AG09319 (cell line): ENCODE results near the gene ZNF474.

Source experiments
- DNase-seq: peaks from one replicate; pipeline ENCODE4 v3.0.0-alpha.2; 2010; ENCODE audit warnings: low read depth; ENCODE audit errors: extremely low read depth
- CTCF ChIP-seq: IDR thresholded peaks from 2 replicates; pipeline ENCODE4 v1.5.1; 2011; ENCODE audit warnings: low read depth, mild to moderate bottlenecking, inconsistent platforms, low read length, moderate library complexity

Gene ZNF474

GRCh38 chr5:122105909-122106308 lies 23.4 kb upstream of the ZNF474 start:
- no peak for DNase-seq
- TF ChIP-seq CTCF = no peak

- no peak for DNase-seq
- no peak for TF ChIP-seq CTCF
Observed at GRCh38 chr5:122107016-122107415, 22.3 kb upstream of the ZNF474 start.

DNA sequence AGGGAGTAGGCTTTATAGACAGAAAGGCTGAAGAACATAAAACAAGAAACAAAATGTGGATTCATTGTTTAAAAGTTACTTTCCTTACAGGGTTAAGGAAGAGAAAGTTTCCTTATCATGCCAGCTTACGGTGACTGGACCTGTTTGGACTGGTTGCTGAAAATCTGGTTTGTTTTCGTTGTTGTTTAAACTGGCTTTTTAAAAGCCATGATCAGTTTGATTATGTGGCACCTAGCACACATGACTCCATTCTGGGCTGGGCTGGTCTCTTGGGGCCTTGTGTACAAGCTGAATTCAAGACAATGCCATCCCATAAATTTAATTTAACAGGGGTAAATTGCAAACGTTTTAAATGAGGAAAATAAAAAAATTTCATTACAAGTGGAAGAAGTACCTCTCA lies 18.4 kb upstream of the ZNF474 start:
- no peak for TF ChIP-seq CTCF
- no peak for DNase-seq

DNA sequence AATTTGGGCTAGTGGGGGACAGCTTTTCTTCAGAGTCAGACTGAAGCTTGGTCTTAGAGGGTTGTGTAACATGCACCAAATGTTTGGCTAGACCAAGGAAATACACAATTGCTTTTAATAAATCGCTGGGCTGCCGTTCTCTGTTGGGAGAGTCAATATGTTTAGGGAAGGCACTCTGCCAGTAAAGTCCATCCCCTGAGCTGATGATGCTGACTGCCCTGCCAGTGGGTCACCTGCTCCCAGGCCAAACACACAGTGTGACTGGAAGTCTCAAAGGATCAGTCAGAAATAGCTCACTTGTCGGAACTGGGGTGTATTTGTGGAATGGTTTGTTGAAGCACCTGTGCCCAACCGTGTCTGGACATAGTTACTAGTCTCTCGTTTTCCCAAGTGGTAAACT lies 17.9 kb upstream of the ZNF474 start:
- no peak for TF ChIP-seq CTCF
- no peak for DNase-seq

GRCh38 chr5:122112063-122112462 lies 17.3 kb upstream of the ZNF474 start:
- no peak for DNase-seq

GRCh38 chr5:122112733-122113558 lies 16.4 kb upstream of the ZNF474 start:
- no peak for DNase-seq
- no peak for TF ChIP-seq CTCF

More at GRCh38 chr5:122112063-122112462, 17.3 kb upstream of the ZNF474 start:
- TF ChIP-seq CTCF = no peak

DNA sequence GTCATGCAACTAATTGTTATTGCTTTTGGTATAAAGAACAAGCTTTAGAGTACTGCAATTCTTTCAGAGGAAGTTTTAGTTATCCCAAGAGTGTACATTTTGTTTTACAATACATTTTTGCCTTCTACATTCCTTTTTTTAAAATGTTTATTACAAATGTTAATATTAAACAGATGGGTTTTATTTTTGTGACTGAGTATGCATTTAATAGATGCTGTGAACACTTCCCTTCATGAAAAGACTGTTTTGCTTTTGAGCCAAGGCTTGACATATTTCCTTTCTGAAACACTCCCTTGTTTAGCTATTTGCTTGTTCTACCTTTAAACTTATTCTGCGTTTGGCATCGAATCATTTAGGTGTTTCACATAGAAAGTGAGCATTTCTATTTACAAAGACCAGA lies 14.8 kb upstream of the ZNF474 start:
- TF ChIP-seq CTCF = no peak
- DNase-seq = no peak
